Pons (tissue), 1 donor: ENCODE results near the gene ZMYM3.

Source experiments
- DNase-seq: peaks from one replicate; pipeline ENCODE4 v3.0.0-alpha.2; 2016; ENCODE audit warnings: low spot score

The ZMYM3 gene

GRCh38 chrX:71253253-71254091, 468 bp downstream of the ZMYM3 start:
- no peak for DNase-seq

- no peak for DNase-seq
Observed at GRCh38 chrX:71252221-71252620, 1.7 kb downstream of the ZMYM3 start.

- DNase-seq, result no peak
Observed at GRCh38 chrX:71251466-71251973, 2.4 kb downstream of the ZMYM3 start.

DNA sequence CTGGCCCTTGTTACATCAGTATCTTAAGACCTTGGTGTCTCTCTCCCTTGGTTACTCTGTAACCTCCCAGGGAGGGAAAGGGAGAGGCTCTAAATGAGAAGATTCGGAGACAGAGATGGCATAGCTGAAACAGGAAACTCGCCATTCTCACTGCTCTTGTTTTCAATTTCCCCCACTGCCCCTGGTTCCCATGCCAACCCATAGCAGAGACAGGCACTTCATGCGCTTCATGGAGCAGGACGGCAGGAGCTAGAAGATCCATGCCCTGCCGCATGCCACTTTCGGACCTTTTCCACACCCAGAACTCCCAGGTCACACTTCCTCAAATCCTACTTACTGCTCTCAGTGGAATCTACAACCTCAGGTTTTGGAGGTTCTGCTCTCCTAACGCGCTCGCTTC, 3.1 kb downstream of the ZMYM3 start:
- no peak for DNase-seq

DNA sequence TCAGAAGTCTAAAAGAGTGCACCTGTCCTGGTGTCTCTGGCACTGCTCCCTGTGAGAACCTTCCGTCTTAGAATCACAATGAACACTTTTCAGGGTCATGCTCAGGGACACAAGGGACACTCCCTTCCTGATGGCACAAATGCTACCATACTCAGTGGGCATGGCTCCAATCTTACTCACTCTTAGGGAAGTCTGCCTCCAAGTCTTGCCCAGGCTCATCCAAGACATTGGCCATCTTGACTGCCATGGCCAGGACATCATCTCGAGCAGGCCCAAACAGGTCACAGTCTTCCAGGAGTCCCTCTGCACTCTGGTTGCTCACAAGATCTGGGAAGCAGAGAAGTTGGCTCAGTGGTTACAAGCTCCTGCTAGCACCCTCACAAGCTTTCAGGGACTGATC, 8.8 kb downstream of the ZMYM3 start:
- no peak for DNase-seq

DNA sequence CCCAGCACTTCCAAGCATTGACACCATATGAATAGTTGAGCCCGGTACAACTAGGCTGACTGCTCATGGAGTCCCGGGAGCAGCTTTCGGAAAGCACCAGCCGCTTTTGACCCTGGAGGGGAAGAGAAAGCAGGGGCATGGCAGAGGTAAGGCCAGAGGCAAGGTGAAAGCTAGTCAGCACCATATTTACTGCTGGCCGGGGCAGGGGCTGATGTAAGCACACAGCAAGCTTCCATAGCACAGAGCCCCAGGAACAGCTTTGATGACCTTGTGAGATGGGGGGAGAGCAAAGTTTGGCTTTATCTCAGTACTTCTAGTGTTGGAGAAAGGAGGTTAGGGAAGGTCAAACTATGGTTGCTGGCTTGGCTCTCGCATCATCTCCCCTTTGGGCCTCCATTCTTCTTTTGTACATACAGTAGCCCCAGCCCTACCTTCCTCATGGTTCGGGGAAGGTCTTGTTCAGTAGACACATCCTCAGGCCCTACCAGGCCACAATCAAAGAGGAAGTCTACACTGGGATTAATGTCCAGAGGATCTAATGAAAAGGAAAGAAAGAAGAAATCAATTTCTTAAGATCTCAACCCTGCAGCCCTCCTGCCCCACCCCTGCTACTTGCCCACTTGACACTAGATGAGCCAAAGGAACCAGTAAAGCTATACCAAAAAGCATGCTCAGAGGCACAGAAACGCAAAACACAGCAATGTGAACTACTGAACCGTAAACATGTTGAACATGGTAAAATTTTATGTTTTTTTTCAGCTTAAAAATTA, 9.4 kb downstream of the ZMYM3 start:
- no peak for DNase-seq

- no peak for DNase-seq
Observed at GRCh38 chrX:71241301-71241700, 12.6 kb downstream of the ZMYM3 start.

- DNase-seq, result no peak
Observed at GRCh38 chrX:71239781-71240180, 14.2 kb downstream of the ZMYM3 start.

- DNase-seq, result no peak
Observed at GRCh38 chrX:71236836-71237235, 17.1 kb downstream of the ZMYM3 start.

DNA sequence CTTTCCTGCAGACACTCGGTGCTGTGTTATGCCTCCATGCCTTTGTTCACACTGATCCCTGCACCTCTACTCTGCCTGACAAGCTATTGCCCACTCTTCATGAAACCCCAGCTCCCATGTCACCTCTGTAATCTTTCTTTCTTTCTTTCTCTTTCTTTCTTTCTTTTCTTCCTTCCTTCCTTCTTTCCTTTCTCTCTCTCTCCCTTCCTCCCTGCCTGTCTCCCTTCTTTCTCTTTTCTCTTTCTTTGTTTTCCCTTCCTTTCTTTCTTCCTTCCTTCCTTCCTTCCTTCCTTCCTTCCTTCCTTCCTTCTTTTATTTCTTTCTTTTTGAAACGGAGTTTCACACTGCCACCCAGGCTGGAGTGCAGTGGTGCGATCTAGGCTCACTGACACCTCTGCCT, 18.5 kb downstream of the ZMYM3 start:
- no peak for DNase-seq

- no peak for DNase-seq
Observed at GRCh38 chrX:71228063-71228642, 25.8 kb downstream of the ZMYM3 start.

- no peak for DNase-seq
Observed at GRCh38 chrX:71227370-71228062, 26.4 kb downstream of the ZMYM3 start.

- DNase-seq, result no peak
Observed at GRCh38 chrX:71225676-71226075, 28.3 kb downstream of the ZMYM3 start.

DNA sequence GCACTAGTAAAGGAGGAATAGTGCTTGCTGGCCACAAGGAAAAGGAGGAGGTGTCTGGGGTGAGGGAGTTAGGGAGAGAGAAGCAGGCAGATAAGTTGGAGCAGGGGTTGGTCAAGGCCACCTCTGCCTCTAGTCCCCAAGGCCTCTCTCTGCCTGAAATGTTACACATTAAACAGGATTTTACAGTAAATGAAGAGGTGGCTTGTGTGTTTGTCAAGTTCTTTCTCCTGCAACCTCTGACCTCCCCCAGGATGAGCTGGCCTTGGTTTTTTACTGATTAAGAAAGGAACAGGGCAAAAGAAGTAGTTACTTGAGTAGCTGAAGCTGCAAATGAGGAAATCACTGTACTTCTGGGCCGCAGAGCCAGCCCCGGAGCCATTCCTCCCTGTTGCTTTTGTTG, 28.9 kb downstream of the ZMYM3 start:
- DNase-seq, result no peak

DNA sequence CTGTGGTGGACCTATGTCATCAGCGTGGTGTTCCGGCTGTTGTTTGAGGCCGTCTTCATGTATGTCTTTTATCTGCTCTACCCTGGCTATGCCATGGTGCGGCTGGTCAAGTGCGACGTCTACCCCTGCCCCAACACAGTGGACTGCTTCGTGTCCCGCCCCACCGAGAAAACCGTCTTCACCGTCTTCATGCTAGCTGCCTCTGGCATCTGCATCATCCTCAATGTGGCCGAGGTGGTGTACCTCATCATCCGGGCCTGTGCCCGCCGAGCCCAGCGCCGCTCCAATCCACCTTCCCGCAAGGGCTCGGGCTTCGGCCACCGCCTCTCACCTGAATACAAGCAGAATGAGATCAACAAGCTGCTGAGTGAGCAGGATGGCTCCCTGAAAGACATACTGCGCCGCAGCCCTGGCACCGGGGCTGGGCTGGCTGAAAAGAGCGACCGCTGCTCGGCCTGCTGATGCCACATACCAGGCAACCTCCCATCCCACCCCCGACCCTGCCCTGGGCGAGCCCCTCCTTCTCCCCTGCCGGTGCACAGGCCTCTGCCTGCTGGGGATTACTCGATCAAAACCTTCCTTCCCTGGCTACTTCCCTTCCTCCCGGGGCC, 29.7 kb downstream of the ZMYM3 start:
- no peak for DNase-seq

DNA sequence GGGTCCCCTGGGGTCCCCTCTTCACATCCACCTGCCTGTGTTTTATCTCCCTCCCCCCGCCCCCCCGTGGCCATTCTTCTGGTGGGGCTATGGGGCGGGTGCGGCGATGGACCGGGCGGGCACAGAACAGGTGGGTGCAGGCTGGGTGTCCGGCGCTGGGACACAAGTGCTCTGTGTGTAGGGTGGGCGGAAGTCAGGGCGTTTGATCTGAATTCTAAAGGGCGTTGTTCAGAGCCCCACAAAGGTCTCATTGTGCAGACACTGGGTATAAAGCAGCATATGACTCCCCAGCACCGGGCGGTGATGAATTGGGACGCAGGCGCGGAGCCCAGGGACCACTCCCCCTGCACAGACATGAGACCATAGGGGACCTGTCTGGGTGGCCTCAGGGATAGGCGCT, 31.0 kb downstream of the ZMYM3 start, which contains the start of gene GJB1:
Gene GJB1 (plus strand): TSS at position 296 of the 400 bp plus-strand sequence. CDS start 484 bp downstream, outside the sequence.
- peak; percentile 91 for DNase-seq

DNA sequence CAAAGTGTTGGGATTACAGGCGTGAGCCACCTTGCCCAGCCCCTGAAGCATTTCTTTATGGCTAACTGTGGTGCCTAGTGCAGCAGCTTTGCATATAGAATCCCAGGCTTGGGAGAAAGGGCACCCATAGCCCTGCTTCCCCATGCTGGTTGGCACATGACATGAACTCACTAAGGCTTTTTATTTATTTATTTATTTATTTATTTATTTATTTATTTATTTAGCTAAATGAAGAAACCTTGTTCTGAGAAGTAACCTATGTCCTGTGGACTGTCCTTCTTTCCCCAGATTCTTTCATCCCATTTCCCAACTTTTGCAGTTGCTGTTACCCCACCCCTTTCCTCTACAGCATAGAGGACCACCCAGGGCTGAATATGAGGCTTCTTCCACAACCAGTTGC, 32.8 kb downstream of the ZMYM3 start:
- DNase-seq, result no peak

DNA sequence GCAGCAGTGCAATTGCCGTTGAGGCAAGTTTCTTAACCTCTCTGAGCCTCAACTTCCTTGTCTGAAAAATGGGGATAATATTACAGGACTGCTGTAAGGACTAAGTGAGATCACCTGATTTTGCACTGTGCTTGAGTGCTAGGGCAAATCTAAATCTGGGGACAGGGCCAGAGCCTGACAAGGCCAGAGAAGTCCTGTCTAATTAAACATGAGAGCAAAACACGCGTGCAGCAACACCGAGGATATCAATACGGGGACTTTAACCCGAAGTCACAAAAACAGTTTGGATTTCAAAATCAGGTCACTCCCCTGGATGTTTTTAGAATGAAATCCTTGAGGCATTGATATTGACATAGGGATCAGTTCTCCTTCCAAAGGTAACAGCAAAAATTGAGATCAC, 36.6 kb downstream of the ZMYM3 start:
- no peak for DNase-seq

DNA sequence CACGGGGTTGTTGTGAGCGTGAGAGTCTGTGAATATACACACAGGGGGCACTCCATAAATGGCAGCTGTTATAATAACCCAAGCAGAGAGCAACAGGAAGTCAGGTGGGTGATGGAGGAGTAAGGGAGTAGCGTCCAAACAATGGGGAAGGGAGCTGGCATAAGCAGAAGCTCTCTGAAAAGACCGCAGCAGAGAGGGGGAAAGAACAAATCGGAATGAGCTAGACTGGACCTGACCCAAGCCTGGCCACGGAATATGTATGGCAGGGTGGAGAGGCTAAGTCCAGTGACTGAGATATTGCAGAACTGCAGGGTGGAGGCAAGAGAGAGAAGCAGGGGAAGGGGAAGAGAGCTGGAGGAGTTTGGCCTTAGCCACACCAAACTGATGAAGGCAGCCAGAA, 37.5 kb downstream of the ZMYM3 start:
- no peak for DNase-seq

GRCh38 chrX:71215338-71215912, 38.5 kb downstream of the ZMYM3 start:
- no peak for DNase-seq

GRCh38 chrX:71214604-71215337, 39.2 kb downstream of the ZMYM3 start:
- DNase-seq, result no peak
